Measurements from ENCODE around the gene ISG15.
"Not testable (repeated sequence)": the region's sequence is repeated elsewhere in the genome, so short reads cannot be mapped to it uniquely, and the experiment has no call there.

The ISG15 gene

GRCh38 chr1:1012736-1013104 is 577 bp upstream of the ISG15 start:
- not testable (repeated sequence) for H4K5ac ChIP-seq (ENCODE audit: low read length); H3K18ac ChIP-seq (ENCODE audit: low read length); H3K4me3 ChIP-seq (ENCODE audit: low read length); DNase-seq; H2BK5ac ChIP-seq (ENCODE audit: low read length); H2AK5ac ChIP-seq (ENCODE audit: low read length); H3K27ac ChIP-seq (ENCODE audit: low read depth, low read length); H3K4me1 ChIP-seq (ENCODE audit: control insufficient read depth, low read depth, low read length); H3K4ac ChIP-seq (ENCODE audit: low read depth, low read length); H3K36me3 ChIP-seq (ENCODE audit: control insufficient read depth, insufficient read depth, low read length); H3K27me3 ChIP-seq (ENCODE audit: insufficient read depth, low read length, poor library complexity); H3K4me2 ChIP-seq (ENCODE audit: low read length); H4K8ac ChIP-seq (ENCODE audit: low read depth, low read length); H2BK120ac ChIP-seq (ENCODE audit: low read depth, low read length); H2BK15ac ChIP-seq (replicated peaks; ENCODE audit: low read depth); H3K79me1 ChIP-seq (ENCODE audit: low read length); H3K79me2 ChIP-seq (ENCODE audit: control insufficient read depth, insufficient read depth, low read length); H3K23ac ChIP-seq (ENCODE audit: low read length)
- peak overlapping the region; percentile 72 for H3K9ac ChIP-seq (ENCODE audit: low read length)
- WGBS (ENCODE audit: extremely low coverage, insufficient coverage, low lambda C conversion rate): no CpG with 5 or more reads among the region's 13 CpGs
- peak overlapping the region; percentile 81 for H3K56ac ChIP-seq (ENCODE audit: low read length)

DNA sequence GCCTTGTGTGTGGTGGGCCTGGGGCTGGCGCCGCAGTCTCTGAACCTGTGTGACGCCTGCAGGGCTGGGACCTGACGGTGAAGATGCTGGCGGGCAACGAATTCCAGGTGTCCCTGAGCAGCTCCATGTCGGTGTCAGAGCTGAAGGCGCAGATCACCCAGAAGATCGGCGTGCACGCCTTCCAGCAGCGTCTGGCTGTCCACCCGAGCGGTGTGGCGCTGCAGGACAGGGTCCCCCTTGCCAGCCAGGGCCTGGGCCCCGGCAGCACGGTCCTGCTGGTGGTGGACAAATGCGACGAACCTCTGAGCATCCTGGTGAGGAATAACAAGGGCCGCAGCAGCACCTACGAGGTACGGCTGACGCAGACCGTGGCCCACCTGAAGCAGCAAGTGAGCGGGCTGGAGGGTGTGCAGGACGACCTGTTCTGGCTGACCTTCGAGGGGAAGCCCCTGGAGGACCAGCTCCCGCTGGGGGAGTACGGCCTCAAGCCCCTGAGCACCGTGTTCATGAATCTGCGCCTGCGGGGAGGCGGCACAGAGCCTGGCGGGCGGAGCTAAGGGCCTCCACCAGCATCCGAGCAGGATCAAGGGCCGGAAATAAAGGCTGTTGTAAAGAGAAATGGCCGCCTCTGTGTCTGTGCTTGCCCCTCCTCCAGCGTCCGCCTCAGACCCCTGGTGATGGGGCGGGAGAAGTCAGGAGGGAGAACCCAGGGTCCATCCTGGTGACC is 788 bp downstream of the ISG15 start:
- peak overlapping the region; percentile 95 for H3K23ac ChIP-seq (ENCODE audit: low read length)
- no peak for DNase-seq
- H2BK5ac ChIP-seq (ENCODE audit: low read length): no peak overlapping the region
- no peak overlapping the region for H4K5ac ChIP-seq (ENCODE audit: low read length)
- no peak overlapping the region for H3K4me2 ChIP-seq (ENCODE audit: low read length)
- H2BK120ac ChIP-seq (ENCODE audit: low read depth, low read length): no peak overlapping the region
- no peaks in the 10 kb centered on the region for H3K27me3 ChIP-seq (ENCODE audit: insufficient read depth, low read length, poor library complexity)
- H4K8ac ChIP-seq (ENCODE audit: low read depth, low read length): no peak overlapping the region
- WGBS (ENCODE audit: extremely low coverage, insufficient coverage, low lambda C conversion rate): no CpG with 5 or more reads among the region's 41 CpGs
- H3K4me1 ChIP-seq (ENCODE audit: control insufficient read depth, low read depth, low read length): no peaks in the 10 kb centered on the region
- peak overlapping the region; percentile 69 for H2AK5ac ChIP-seq (ENCODE audit: low read length)
- H3K27ac ChIP-seq (ENCODE audit: low read depth, low read length): no peak overlapping the region
- H2BK15ac ChIP-seq (replicated peaks; ENCODE audit: low read depth): no peak overlapping the region
- H3K79me1 ChIP-seq (ENCODE audit: low read length): no peaks in the 10 kb centered on the region
- H3K56ac ChIP-seq (ENCODE audit: low read length): peak overlapping the region; percentile 93
- no peak overlapping the region for H3K18ac ChIP-seq (ENCODE audit: low read length)
- peak overlapping the region; percentile 72 for H3K9ac ChIP-seq (ENCODE audit: low read length)
- no peak overlapping the region for H3K4ac ChIP-seq (ENCODE audit: low read depth, low read length)
- H3K4me3 ChIP-seq (ENCODE audit: low read length): no peak overlapping the region
- H3K36me3 ChIP-seq (ENCODE audit: control insufficient read depth, insufficient read depth, low read length): no peaks in the 10 kb centered on the region
- H3K79me2 ChIP-seq (ENCODE audit: control insufficient read depth, insufficient read depth, low read length): no peaks in the 10 kb centered on the region

DNA sequence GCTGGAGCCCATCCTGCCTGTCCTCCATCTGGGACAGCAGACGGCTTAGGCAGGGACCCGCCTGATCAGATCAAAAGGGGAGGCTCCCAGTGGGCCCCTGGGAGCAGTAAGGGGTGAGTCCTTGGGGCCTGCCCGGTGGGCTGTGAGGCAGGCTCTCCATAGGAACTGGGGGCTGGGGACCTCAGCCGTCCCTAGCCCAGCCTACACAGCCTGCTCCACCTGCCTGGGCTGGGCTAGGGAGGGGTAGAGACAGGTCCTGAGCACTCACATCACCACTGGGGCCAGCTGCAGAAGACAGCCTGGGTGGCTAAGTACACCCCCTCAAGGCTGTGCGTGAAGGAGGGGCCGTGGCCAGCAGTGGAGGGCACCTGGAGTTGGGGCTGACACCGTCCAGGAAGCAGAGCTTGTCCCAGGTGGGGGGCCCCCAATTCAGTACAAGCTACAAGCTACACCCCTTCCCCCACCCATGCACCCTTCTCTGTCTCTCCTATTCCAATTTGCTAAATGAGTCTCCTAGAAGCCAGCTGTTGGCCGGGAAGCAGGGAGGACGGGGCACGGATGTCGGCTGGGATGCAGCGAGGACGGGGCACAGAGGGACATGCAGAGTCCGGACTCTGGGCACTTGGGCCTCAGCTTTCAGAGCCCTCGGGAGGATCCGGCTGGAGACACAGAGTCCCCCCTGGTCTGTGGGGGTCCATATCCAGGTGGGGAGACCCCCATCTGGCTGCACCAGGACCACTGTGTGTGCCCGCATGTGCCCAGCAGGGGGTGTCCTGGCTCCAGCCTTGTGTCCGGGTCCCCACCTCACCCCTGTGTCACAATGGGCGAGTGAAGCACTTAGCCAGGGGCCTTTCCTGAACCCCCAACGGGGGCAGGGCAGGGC is 1.7 kb downstream of the ISG15 start:
- no peak overlapping the region for H2BK15ac ChIP-seq (replicated peaks; ENCODE audit: low read depth)
- H3K56ac ChIP-seq (ENCODE audit: low read length): no peak overlapping the region
- H3K18ac ChIP-seq (ENCODE audit: low read length): no peak overlapping the region
- no peak overlapping the region for H4K8ac ChIP-seq (ENCODE audit: low read depth, low read length)
- no peaks in the 10 kb centered on the region for H3K79me1 ChIP-seq (ENCODE audit: low read length)
- H4K5ac ChIP-seq (ENCODE audit: low read length): no peak overlapping the region
- H3K9ac ChIP-seq (ENCODE audit: low read length): no peak overlapping the region
- H3K4ac ChIP-seq (ENCODE audit: low read depth, low read length): no peak overlapping the region
- no peak overlapping the region for H3K4me3 ChIP-seq (ENCODE audit: low read length)
- H2BK120ac ChIP-seq (ENCODE audit: low read depth, low read length): no peak overlapping the region
- H3K36me3 ChIP-seq (ENCODE audit: control insufficient read depth, insufficient read depth, low read length): no peaks in the 10 kb centered on the region
- H2AK5ac ChIP-seq (ENCODE audit: low read length): no peak overlapping the region
- no peak overlapping the region for H3K4me2 ChIP-seq (ENCODE audit: low read length)
- H3K27ac ChIP-seq (ENCODE audit: low read depth, low read length): no peak overlapping the region
- H2BK5ac ChIP-seq (ENCODE audit: low read length): no peak overlapping the region
- peak overlapping the region; percentile 66 for H3K23ac ChIP-seq (ENCODE audit: low read length)
- H3K79me2 ChIP-seq (ENCODE audit: control insufficient read depth, insufficient read depth, low read length): no peaks in the 10 kb centered on the region
- DNase-seq: no peak
- H3K27me3 ChIP-seq (ENCODE audit: insufficient read depth, low read length, poor library complexity): no peaks in the 10 kb centered on the region
- no peaks in the 10 kb centered on the region for H3K4me1 ChIP-seq (ENCODE audit: control insufficient read depth, low read depth, low read length)
- WGBS (ENCODE audit: extremely low coverage, insufficient coverage, low lambda C conversion rate): no CpG with 5 or more reads among the region's 20 CpGs

DNA sequence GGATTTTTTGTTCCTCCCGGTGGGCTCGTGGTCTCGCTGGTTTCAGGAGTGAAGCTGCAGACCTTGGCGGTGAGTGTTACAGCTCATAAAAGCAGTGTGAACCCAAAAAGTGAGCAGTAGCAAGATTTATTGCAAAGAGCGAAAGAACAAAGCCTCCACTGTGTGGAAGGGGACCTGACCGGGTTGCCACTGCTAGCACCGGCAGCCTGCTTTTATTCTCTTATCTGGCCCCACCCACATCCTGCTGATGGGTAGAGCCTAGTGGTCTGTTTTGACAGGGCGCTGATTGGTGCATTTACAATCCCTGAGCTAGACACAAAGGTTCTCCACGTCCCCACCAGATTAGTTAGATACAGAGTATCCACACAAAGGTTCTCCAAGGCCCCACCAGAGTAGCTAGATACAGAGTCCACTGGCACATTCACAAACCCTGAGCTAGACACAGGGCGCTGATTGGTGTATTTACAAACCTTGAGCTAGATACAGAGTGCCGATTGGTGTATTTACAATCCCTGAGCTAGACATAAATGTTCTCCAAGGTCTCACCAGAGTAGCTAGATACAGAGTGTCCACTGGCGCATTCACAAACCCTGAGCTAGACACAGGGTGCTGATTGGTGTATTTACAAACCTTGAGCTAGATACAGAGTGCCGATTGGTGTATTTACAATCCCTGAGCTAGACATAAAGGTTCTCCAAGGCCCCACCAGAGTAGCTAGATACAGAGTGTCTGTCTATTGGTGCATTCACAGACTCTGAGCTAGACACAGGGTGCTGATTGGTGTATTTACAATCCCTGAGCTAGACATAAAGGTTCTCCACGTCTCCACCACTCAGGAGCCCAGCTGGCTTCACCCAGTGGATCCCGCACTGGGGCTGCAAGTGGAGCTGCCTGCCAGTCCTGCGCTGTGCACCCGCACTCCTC is 4.4 kb downstream of the ISG15 start:
- not testable (repeated sequence) for H3K79me1 ChIP-seq (ENCODE audit: low read length); H3K4me1 ChIP-seq (ENCODE audit: control insufficient read depth, low read depth, low read length); H3K36me3 ChIP-seq (ENCODE audit: control insufficient read depth, insufficient read depth, low read length); H3K4ac ChIP-seq (ENCODE audit: low read depth, low read length); H2BK15ac ChIP-seq (replicated peaks; ENCODE audit: low read depth); H3K56ac ChIP-seq (ENCODE audit: low read length); H3K9ac ChIP-seq (ENCODE audit: low read length); H3K27me3 ChIP-seq (ENCODE audit: insufficient read depth, low read length, poor library complexity); H2AK5ac ChIP-seq (ENCODE audit: low read length); H3K23ac ChIP-seq (ENCODE audit: low read length); DNase-seq; H3K18ac ChIP-seq (ENCODE audit: low read length); H2BK5ac ChIP-seq (ENCODE audit: low read length); H3K4me3 ChIP-seq (ENCODE audit: low read length); H4K5ac ChIP-seq (ENCODE audit: low read length); H3K27ac ChIP-seq (ENCODE audit: low read depth, low read length); H4K8ac ChIP-seq (ENCODE audit: low read depth, low read length); H2BK120ac ChIP-seq (ENCODE audit: low read depth, low read length); H3K79me2 ChIP-seq (ENCODE audit: control insufficient read depth, insufficient read depth, low read length); H3K4me2 ChIP-seq (ENCODE audit: low read length)
- no CpG with 5 or more reads among the region's 17 CpGs for WGBS (ENCODE audit: extremely low coverage, insufficient coverage, low lambda C conversion rate)

GRCh38 chr1:1018321-1018685 is 5.0 kb downstream of the ISG15 start:
- not testable (repeated sequence) for H2BK5ac ChIP-seq (ENCODE audit: low read length); H3K4ac ChIP-seq (ENCODE audit: low read depth, low read length); H2BK15ac ChIP-seq (replicated peaks; ENCODE audit: low read depth); H3K56ac ChIP-seq (ENCODE audit: low read length); H3K9ac ChIP-seq (ENCODE audit: low read length); H3K27me3 ChIP-seq (ENCODE audit: insufficient read depth, low read length, poor library complexity); H4K8ac ChIP-seq (ENCODE audit: low read depth, low read length); DNase-seq; H2BK120ac ChIP-seq (ENCODE audit: low read depth, low read length); H4K5ac ChIP-seq (ENCODE audit: low read length); H3K23ac ChIP-seq (ENCODE audit: low read length); H2AK5ac ChIP-seq (ENCODE audit: low read length); H3K4me3 ChIP-seq (ENCODE audit: low read length); H3K4me2 ChIP-seq (ENCODE audit: low read length); H3K18ac ChIP-seq (ENCODE audit: low read length); H3K27ac ChIP-seq (ENCODE audit: low read depth, low read length); H3K36me3 ChIP-seq (ENCODE audit: control insufficient read depth, insufficient read depth, low read length); H3K79me1 ChIP-seq (ENCODE audit: low read length); H3K4me1 ChIP-seq (ENCODE audit: control insufficient read depth, low read depth, low read length); H3K79me2 ChIP-seq (ENCODE audit: control insufficient read depth, insufficient read depth, low read length)
- no CpG with 5 or more reads among the region's 26 CpGs for WGBS (ENCODE audit: extremely low coverage, insufficient coverage, low lambda C conversion rate)

Data from mesendoderm (in vitro differentiated cells).